Ascending aorta (tissue), 2 donors: ENCODE results near the gene CEL. TPM values are rescaled to one million over a fixed set of nuclear protein-coding genes. Genes with fewer than 3 reads are reported as not detected.
A peak's percentile ranks its signal among the peaks of the same experiment; 100 is the strongest.

Experiments
- DNase-seq, 2 donors: peaks; one replicate each; pipeline ENCODE4 v3.0.0-alpha.2; 2019; ENCODE audit warnings: low spot score in 2 of 2
- H3K27ac ChIP-seq, 2 donors: fragments of 200-600 bp; sonication (generic); one replicate each; pipeline ENCODE4 v1.5.1; 2016 to 2017; ENCODE audit warnings: mild to moderate bottlenecking in 1 of 2
- H3K27me3 ChIP-seq: fragments of 200-600 bp; sonication (generic); one replicate; pipeline ENCODE4 v1.5.1; 2017
- H3K36me3 ChIP-seq, 2 donors: fragments of 200-600 bp; sonication (generic); one replicate each; pipeline ENCODE4 v1.5.1; 2016
- H3K4me1 ChIP-seq, 2 donors: fragments of 200-600 bp; sonication (generic); one replicate each; pipeline ENCODE4 v1.5.1; 2016 to 2017; ENCODE audit warnings: mild to moderate bottlenecking in 1 of 2
- H3K4me3 ChIP-seq, 2 donors: fragments of 200-600 bp; sonication (generic); one replicate each; pipeline ENCODE4 v1.5.1; 2016 to 2017; ENCODE audit warnings: mild to moderate bottlenecking in 1 of 2
- H3K9me3 ChIP-seq, 2 donors: fragments of 200-600 bp; sonication (generic); one replicate each; pipeline ENCODE4 v1.5.1; 2016
- CTCF ChIP-seq, 3 experiments: fragments of 200-600 bp in 2 of 3; fragments of 450-650 bp in 1 of 3; sonication (generic) in 2 of 3; IDR thresholded peaks; one replicate each; pipeline ENCODE4 v1.5.1; 2016 to 2019; ENCODE audit warnings: antibody characterized with exemption in 3 of 3, mild to moderate bottlenecking in 1 of 3, moderate library complexity in 1 of 3
- intact Hi-C: fragments of 100-400 bp; cut with DNase I; formaldehyde crosslinking; loops from one replicate; pipeline ENCODE4 v1.15.1; 2023
- total RNA-seq: library from RNA; depleted of rRNA; stranded (reverse); fragments of >200 nt; gene quantifications from one replicate; pipeline ENCODE4 v1.1.0, GENCODE V29; 2016

CEL gene
- total RNA-seq, 1 donor from 2014 or later: not detected

DNA sequence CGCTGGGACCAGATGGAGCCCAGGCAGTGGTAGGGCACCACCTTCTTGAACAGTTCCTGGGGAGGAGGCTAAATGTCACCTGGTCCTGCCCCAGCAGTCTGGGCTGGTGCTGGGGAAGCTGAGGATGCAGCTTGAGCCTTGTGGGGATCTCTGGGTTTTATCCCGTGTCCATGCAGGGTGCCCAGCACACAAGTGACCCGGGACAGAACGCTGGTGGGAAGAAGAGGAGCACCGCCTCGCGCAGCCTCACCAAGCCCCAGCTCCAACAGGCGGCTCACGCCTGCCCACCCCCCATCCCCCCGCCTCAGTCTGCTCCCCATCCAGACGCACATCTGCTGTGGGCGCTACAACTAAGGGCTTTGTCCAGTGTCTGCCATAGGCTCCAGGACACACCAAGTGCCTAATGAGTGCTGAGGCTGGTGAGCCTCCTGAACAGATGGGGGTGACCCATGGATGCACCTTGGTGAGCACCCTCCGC lies 45.5 kb downstream of the CEL start:
- H3K4me3 ChIP-seq: no peak overlapping the region
- H3K27ac ChIP-seq: no peak overlapping the region
- intact Hi-C loops: no loop called here
- no peaks in the 10 kb centered on the region for H3K4me1 ChIP-seq
- DNase-seq: no peak
- H3K36me3 ChIP-seq: peaks cover 67 to 87% of the 10 kb centered on the region in 2 donors
- no peak for TF ChIP-seq CTCF (IDR thresholded peaks at IDR 0.05)
- no peaks in the 10 kb centered on the region for H3K27me3 ChIP-seq
- H3K9me3 ChIP-seq: no peaks in the 10 kb centered on the region

- no peak overlapping the region for H3K27ac ChIP-seq
- TF ChIP-seq CTCF (IDR thresholded peaks at IDR 0.05): no peak
- no peaks in the 10 kb centered on the region for H3K27me3 ChIP-seq
- H3K36me3 ChIP-seq: peaks cover 60 to 79% of the 10 kb centered on the region in 2 donors
- H3K4me3 ChIP-seq: no peak overlapping the region
- peaks cover 0 to 3% of the 10 kb centered on the region in 2 donors for H3K4me1 ChIP-seq
- DNase-seq: peak in 1 of 2 donors; percentile 52
- intact Hi-C loops: no loop called here
- no peaks in the 10 kb centered on the region for H3K9me3 ChIP-seq
Measured at GRCh38 chr9:133107961-133108793, 46.4 kb downstream of the CEL start.

- DNase-seq: peak in 1 of 2 donors; percentile 60
- Histone ChIP-seq H3K27me3 (no peaks in the 10 kb centered on the region), H3K4me1 (peaks cover 5 to 12% of the 10 kb centered on the region in 2 donors), H3K4me3 (no peak overlapping the region), H3K36me3 (peaks cover 59 to 71% of the 10 kb centered on the region in 2 donors), H3K9me3 (no peaks in the 10 kb centered on the region), H3K27ac (no peak overlapping the region)
- intact Hi-C loops: no loop called here
- no peak for TF ChIP-seq CTCF (IDR thresholded peaks at IDR 0.05)
Measured at GRCh38 chr9:133108794-133109641, 47.2 kb downstream of the CEL start.

DNA sequence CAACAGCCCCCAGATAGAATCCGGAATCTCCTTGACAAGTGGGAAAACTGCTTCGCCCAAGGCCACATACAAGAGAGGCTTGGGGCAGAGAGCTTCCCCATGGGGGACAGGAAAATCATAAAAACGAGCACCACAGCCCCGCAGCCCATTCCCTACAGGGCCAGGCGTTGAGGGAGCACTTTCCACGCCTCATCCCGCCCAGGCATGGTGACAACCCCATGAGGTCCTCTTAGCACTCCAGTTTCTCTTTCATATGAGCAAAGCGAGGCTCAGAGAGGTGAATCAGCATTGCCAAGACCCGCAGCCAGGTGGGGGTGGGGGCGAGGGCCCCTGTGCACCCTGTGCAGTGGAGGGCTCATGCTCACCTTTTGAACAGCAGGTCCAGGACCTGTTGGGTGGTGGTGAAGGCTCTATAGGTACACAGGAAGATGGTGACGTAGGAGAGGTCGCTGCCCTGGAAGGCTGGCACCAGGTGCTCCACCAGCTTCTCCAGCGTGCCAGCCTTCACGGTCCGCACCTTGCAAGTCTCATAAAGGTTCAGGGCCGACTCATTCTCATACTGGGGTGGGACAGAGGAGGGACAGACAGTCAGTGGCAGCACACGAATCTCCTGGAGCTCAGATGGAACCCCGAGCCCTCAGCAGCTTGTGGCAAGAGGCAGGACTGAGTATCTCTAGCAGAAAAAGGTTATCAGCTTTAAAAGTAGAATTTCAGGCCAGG lies 48.3 kb downstream of the CEL start:
- peak in 1 of 2 donors; percentile 39 for DNase-seq
- Histone ChIP-seq H3K27me3 (no peaks in the 10 kb centered on the region), H3K4me1 (peaks cover 9 to 20% of the 10 kb centered on the region in 2 donors), H3K36me3 (peaks cover 49 to 61% of the 10 kb centered on the region in 2 donors), H3K4me3 (no peak overlapping the region), H3K27ac (no peak overlapping the region), H3K9me3 (no peaks in the 10 kb centered on the region)
- intact Hi-C loops: no loop called here
- no peak for TF ChIP-seq CTCF (IDR thresholded peaks at IDR 0.05)
